Endothelial cell of umbilical vein (primary cell): ENCODE results near the gene HOXA4. TPM values are rescaled to one million over a fixed set of nuclear protein-coding genes. Genes with fewer than 3 reads are reported as not detected.

Experiments
- BruUV-seq: library from RNA; stranded (reverse); fragments of 400-500 nt; replicated peaks from 2 replicates; lab custom pipeline; 2021; lab: Mats Ljungman, UMichigan
- CTCF ChIA-PET: fragments of 300-600, 350-600 bp; sonication (Branson Sonifier 250); formaldehyde crosslinking; loops from one replicate; lab custom pipeline; 2021; ENCODE audit warnings: antibody characterized with exemption, inconsistent platforms; lab: Charles Lee
- POLR2A ChIA-PET: fragments of 300-600, 350-600 bp; sonication (Branson Sonifier 250); formaldehyde crosslinking; loops from one replicate; lab custom pipeline; 2021; ENCODE audit warnings: antibody characterized with exemption, inconsistent platforms; lab: Charles Lee
- DNase-seq: peaks from one replicate; pipeline ENCODE4 v3.0.0-alpha.2; 2011; ENCODE audit warnings: low read depth, low spot score
- FAIRE-seq: peaks from 2 replicates; lab custom pipeline; 2011; peaks lifted over from hg19 to GRCh38; lab: Jason Lieb, UNC
- H2AFZ ChIP-seq: 2 replicates; pipeline ENCODE4 v1.6.0; 2012; ENCODE audit warnings: low read depth, low read length, control low read depth, inconsistent platforms
- H3K27ac ChIP-seq: 2 replicates; pipeline ENCODE4 v1.5.1; 2011; ENCODE audit warnings: low read depth, mild to moderate bottlenecking, control low read depth, low read length, moderate library complexity; ENCODE audit not compliant: insufficient read depth
- H3K27me3 ChIP-seq, 2 experiments: 2 replicates each; pipeline versions ENCODE4 v1.6.0 to v1.6.1; 2011; ENCODE audit warnings: low read length in 2 of 2, mixed read lengths in 1 of 2; ENCODE audit not compliant: control insufficient read depth in 2 of 2, insufficient read depth in 2 of 2
- H3K36me3 ChIP-seq, 2 experiments: 2 replicates in 1 of 2; 3 replicates in 1 of 2; pipeline ENCODE4 v1.5.1; 2011; ENCODE audit warnings: low read length in 2 of 2, mild to moderate bottlenecking in 1 of 2, moderate library complexity in 1 of 2; ENCODE audit not compliant: control insufficient read depth in 2 of 2, insufficient read depth in 2 of 2; ENCODE audit errors: extremely low read depth in 1 of 2
- H3K4me1 ChIP-seq: 3 replicates; pipeline ENCODE4 v1.5.1; 2011; ENCODE audit warnings: mild to moderate bottlenecking, low read length; ENCODE audit not compliant: control insufficient read depth, insufficient read depth; ENCODE audit errors: extremely low read depth
- H3K4me2 ChIP-seq: 2 replicates; pipeline ENCODE4 v1.6.1; 2011; ENCODE audit warnings: low read length, control low read depth, mixed read lengths; ENCODE audit not compliant: insufficient read depth
- H3K4me3 ChIP-seq, 3 experiments: fragments of 200-600 bp in 1 of 3; sonication (generic), shearing (Covaris generic) in 1 of 3; replicated peaks in 1 of 3; 2 replicates each; pipeline ENCODE4 v1.5.1; 2011 to 2016; ENCODE audit warnings: control low read depth in 3 of 3, low read length in 3 of 3, mild to moderate bottlenecking in 2 of 3, inconsistent platforms in 1 of 3, low read depth in 1 of 3, moderate library complexity in 1 of 3; ENCODE audit not compliant: insufficient read depth in 1 of 3
- H3K79me2 ChIP-seq: 2 replicates; pipeline ENCODE4 v1.6.0; 2012; ENCODE audit warnings: low read length, inconsistent platforms; ENCODE audit not compliant: control insufficient read depth, insufficient read depth
- H3K9ac ChIP-seq: replicated peaks from 2 replicates; pipeline ENCODE3; 2011; ENCODE audit warnings: low read length, control low read depth; ENCODE audit not compliant: insufficient read depth; ENCODE audit errors: extremely low read depth
- H3K9me1 ChIP-seq: replicated peaks from 3 replicates; pipeline ENCODE4 v1.6.0; 2011; ENCODE audit warnings: mild to moderate bottlenecking, low read length; ENCODE audit not compliant: control insufficient read depth, insufficient read depth; ENCODE audit errors: extremely low read depth
- H3K9me3 ChIP-seq: replicated peaks from 2 replicates; pipeline ENCODE4 v1.5.1; 2012; ENCODE audit warnings: low read length, inconsistent platforms; ENCODE audit not compliant: control insufficient read depth, insufficient read depth
- H4K20me1 ChIP-seq: replicated peaks from 2 replicates; pipeline ENCODE3; 2011; ENCODE audit warnings: mild to moderate bottlenecking, low read length; ENCODE audit not compliant: control insufficient read depth, insufficient read depth; ENCODE audit errors: extremely low read depth
- CTCF ChIP-seq, 2 donors: IDR thresholded peaks; 1 replicate in 1 of 2; 2 replicates in 1 of 2; pipeline ENCODE4 v1.5.1; 2011; ENCODE audit warnings: low read length in 2 of 2, mild to moderate bottlenecking in 2 of 2, moderate library complexity in 2 of 2, control low read depth in 1 of 2, inconsistent platforms in 1 of 2, low read depth in 1 of 2; ENCODE audit not compliant: insufficient read depth in 1 of 2; ENCODE audit errors: extremely low read depth in 1 of 2
- EZH2 ChIP-seq: IDR thresholded peaks from 2 replicates; pipeline ENCODE4 v1.6.1; 2012; ENCODE audit warnings: borderline replicate concordance, low read depth, mild to moderate bottlenecking, moderate library complexity, low read length, inconsistent platforms; ENCODE audit not compliant: severe bottlenecking
- FOS ChIP-seq: IDR thresholded peaks from 2 replicates; pipeline ENCODE4 v1.6.1; 2011; ENCODE audit warnings: mild to moderate bottlenecking, low read length, moderate library complexity, borderline replicate concordance; ENCODE audit not compliant: insufficient read depth
- GATA2 ChIP-seq: IDR thresholded peaks from 2 replicates; pipeline ENCODE4 v1.7.0; 2011; ENCODE audit warnings: low read depth, mild to moderate bottlenecking, moderate library complexity, mixed read lengths, low read length; ENCODE audit not compliant: insufficient read length, insufficient read depth
- JUN ChIP-seq: IDR thresholded peaks from 2 replicates; pipeline ENCODE4 v1.6.1; 2011; ENCODE audit warnings: borderline replicate concordance, low read depth; ENCODE audit not compliant: insufficient read length, insufficient read depth
- MAX ChIP-seq: IDR thresholded peaks from 2 replicates; pipeline ENCODE4 v1.6.1; 2011; ENCODE audit not compliant: insufficient read depth, insufficient read length
- MYC ChIP-seq: IDR thresholded peaks from one replicate; pipeline ENCODE4 v1.6.1; 2011; ENCODE audit warnings: mild to moderate bottlenecking, low read depth, low read length
- POLR2A ChIP-seq: IDR thresholded peaks from 2 replicates; pipeline ENCODE4 v1.6.1; 2012; ENCODE audit warnings: low read depth, mild to moderate bottlenecking, control low read depth, low read length
- POLR2AphosphoS5 ChIP-seq: IDR thresholded peaks from 2 replicates; pipeline ENCODE4 v1.6.1; 2012; ENCODE audit warnings: low read depth, mild to moderate bottlenecking, control low read depth, low read length, moderate library complexity; ENCODE audit not compliant: insufficient read depth
- dilution Hi-C: fragments of 300-500 bp; cut with MboI; formaldehyde crosslinking; loops from one replicate; pipeline ENCODE4 v1.15.0; 2019; ENCODE audit warnings: low sequenced_read_pairs; ENCODE audit not compliant: extremely low pct_ligation_motif_present
- intact Hi-C: fragments of 100-400 bp; cut with micrococcal nuclease; formaldehyde crosslinking; loops from one replicate; pipeline ENCODE4 v1.10.0; 2022
- polyA plus RNA-seq, 4 experiments: library from polyadenylated mRNA; depleted of rRNA in 3 of 4; stranded (reverse) in 3 of 4; unstranded in 1 of 4; fragments of >200 nt; gene quantifications; 2 replicates each; pipeline versions ENCODE4 v1.2.1 to v1.2.3, GENCODE V29; 2011 to 2012; ENCODE audit warnings: missing spikeins in 1 of 4
- total RNA-seq: library from RNA; stranded (reverse); gene quantifications from 2 replicates; pipeline ENCODE4 v1.2.3, GENCODE V29; 2021

HOXA4 gene
- total and polyA plus RNA-seq, 2 donors (not counting 3 experiments of a cell fraction or from before 2014, with no cell fraction given) = 4.9 to 8.1 TPM

- Histone ChIP-seq H3K9ac (peak overlapping the region; percentile 64), H3K9me3 (no peaks in the 10 kb centered on the region), H3K27me3 (no peaks in the 10 kb centered on the region), H3K4me3 (peak overlapping the region; percentile 5 to 80 (median 48)), H3K4me1 (peaks cover 40% of the 10 kb centered on the region), H3K79me2 (peaks cover 50% of the 10 kb centered on the region), H4K20me1 (no peaks in the 10 kb centered on the region), H3K4me2 (peak overlapping the region; percentile 47), H3K27ac (peak overlapping the region; percentile 32), H3K36me3 (no peaks in the 10 kb centered on the region), H2AFZ (peak overlapping the region; percentile 56), H3K9me1 (no peaks in the 10 kb centered on the region)
- FAIRE-seq = no peak
- dilution Hi-C loops = no loop called here
- intact Hi-C loops = loop anchor here (2.0 kb wide), 1 partner anchor 28 kb away; no protein-coding TSS in a partner anchor
- POLR2A ChIA-PET = interaction anchor here (0.6 to 1.0 kb wide), 2 partner anchors 34 to 40 kb away, joined by 3 to 4 read pairs; no protein-coding TSS in a partner anchor
- BruUV-seq = TSS peak; percentile 34
- CTCF ChIA-PET = interaction anchor here (1.8 to 9.6 kb wide), 4 partner anchors 11 to 239 kb away, joined by 12 to 124 read pairs (median 49); no protein-coding TSS in a partner anchor
- no peak for DNase-seq
- no peak for TF ChIP-seq MYC
- TF ChIP-seq POLR2AphosphoS5 = peak; percentile 2
Measured at GRCh38 chr7:27095050-27095896, 35.3 kb downstream of the HOXA4 start.

GRCh38 chr7:27094304-27095049 lies 36.1 kb downstream of the HOXA4 start:
- dilution Hi-C loops = no loop called here
- intact Hi-C loops = loop anchor here (2.0 kb wide), 1 partner anchor 28 kb away; no protein-coding TSS in a partner anchor

More at GRCh38 chr7:27094304-27095049, 36.1 kb downstream of the HOXA4 start:
- TF ChIP-seq EZH2 (no peak), POLR2AphosphoS5 (no peak), POLR2A (no peak), MAX (no peak), CTCF (IDR thresholded peaks at IDR 0.05; ENCODE audit: extremely low read depth in 1 of 2, insufficient read depth in 1 of 2, low read depth in 1 of 2, low read length in 2 of 2) (no peak), JUN (no peak), FOS (no peak), MYC (no peak), GATA2 (no peak)
- no peak overlapping the region for H3K4me3 ChIP-seq
- H3K9me1 ChIP-seq = no peaks in the 10 kb centered on the region
- no peaks in the 10 kb centered on the region for H3K36me3 ChIP-seq
- H3K27ac ChIP-seq = no peak overlapping the region
- FAIRE-seq = no peak
- CTCF ChIA-PET = interaction anchor here (1.8 to 9.6 kb wide), 3 partner anchors 231 to 412 kb away, joined by 4 to 124 read pairs (median 5); partner anchors contain the start of gene SKAP2
- H3K79me2 ChIP-seq = peaks cover 42% of the 10 kb centered on the region
- H3K4me2 ChIP-seq = peak overlapping the region; percentile 47
- H3K27me3 ChIP-seq = no peaks in the 10 kb centered on the region
- POLR2A ChIA-PET = no interaction called here
- no peak for DNase-seq
- no peak overlapping the region for H2AFZ ChIP-seq
- no peaks in the 10 kb centered on the region for H3K9me3 ChIP-seq
- H3K4me1 ChIP-seq = peaks cover 32% of the 10 kb centered on the region
- BruUV-seq = no TSS peak
- H4K20me1 ChIP-seq = no peaks in the 10 kb centered on the region
- no peak overlapping the region for H3K9ac ChIP-seq
